Loucy (cell line): ENCODE measurements around the gene COL25A1.

Experiments
- CTCF ChIP-seq: fragments of 200-600 bp; sonication (generic); conservative IDR thresholded peaks from 2 replicates; pipeline ENCODE4 v1.5.1; 2014; ENCODE audit warnings: mild to moderate bottlenecking, antibody characterized with exemption, low read length
- EZH2phosphoT487 ChIP-seq: fragments of 200-600 bp; IDR thresholded peaks from 2 replicates; pipeline ENCODE4 v1.6.1; 2018; ENCODE audit warnings: antibody characterized with exemption, mild to moderate bottlenecking, moderate library complexity, borderline replicate concordance

- no peak for TF ChIP-seq CTCF
- TF ChIP-seq EZH2phosphoT487 = no peak
Observed at GRCh38 chr4:109278594-109279031, 23.8 kb downstream of the COL25A1 start.
